Smooth muscle cell (in vitro differentiated cells): ENCODE measurements around the gene SH2B3. TPM values are rescaled to one million over a fixed set of nuclear protein-coding genes. Genes with fewer than 3 reads are reported as not detected.

ENCODE experiments used
- DNase-seq: peaks from one replicate; lab custom pipeline; 2025; ENCODE audit not compliant: unreplicated experiment; lab: John Stamatoyannopoulos, UW
- H2AFZ ChIP-seq: fragments of 200-600 bp; sonication (generic); 2 replicates; pipeline ENCODE4 v1.6.0; 2016; ENCODE audit warnings: antibody characterized with exemption, low read depth, mild to moderate bottlenecking
- H3F3A ChIP-seq: fragments of 200-600 bp; sonication (generic); 2 replicates; pipeline ENCODE4 v1.6.0; 2017; ENCODE audit warnings: antibody characterized with exemption, low read depth
- H3K27ac ChIP-seq: fragments of 200-600 bp; sonication (generic); 2 replicates; pipeline ENCODE4 v1.5.1; 2016; ENCODE audit warnings: low read depth, mild to moderate bottlenecking
- H3K27me3 ChIP-seq: fragments of 200-600 bp; sonication (generic); 2 replicates; pipeline ENCODE4 v1.6.1; 2016; ENCODE audit warnings: low read depth, mild to moderate bottlenecking
- H3K36me3 ChIP-seq: fragments of 200-600 bp; sonication (generic); 2 replicates; pipeline ENCODE4 v1.5.1; 2016; ENCODE audit warnings: low read depth
- H3K4me1 ChIP-seq: fragments of 200-600 bp; sonication (generic); 2 replicates; pipeline ENCODE4 v1.5.1; 2016; ENCODE audit warnings: low read depth
- H3K4me2 ChIP-seq: fragments of 200-600 bp; sonication (generic); 2 replicates; pipeline ENCODE4 v1.6.0; 2016; ENCODE audit warnings: mild to moderate bottlenecking
- H3K4me3 ChIP-seq: fragments of 200-600 bp; sonication (generic); 2 replicates; pipeline ENCODE4 v1.5.1; 2016; ENCODE audit warnings: mild to moderate bottlenecking
- H3K79me2 ChIP-seq: fragments of 200-600 bp; sonication (generic); 2 replicates; pipeline ENCODE4 v1.6.0; 2016; ENCODE audit warnings: low read depth, mild to moderate bottlenecking
- H3K9ac ChIP-seq: fragments of 200-600 bp; sonication (generic); 2 replicates; pipeline ENCODE4 v1.6.0; 2016; ENCODE audit warnings: low read depth
- H3K9me3 ChIP-seq: fragments of 200-600 bp; sonication (generic); replicated peaks from 2 replicates; pipeline ENCODE4 v1.5.1; 2016; ENCODE audit warnings: low read depth
- H4K20me1 ChIP-seq: fragments of 200-600 bp; sonication (generic); 2 replicates; pipeline ENCODE4 v1.6.0; 2016; ENCODE audit warnings: low read depth
- WGBS: methylation state at CpG from one replicate; pipeline ENCODE4 v1.1.7; 2016; ENCODE audit warnings: low lambda C conversion rate; 5-methylcytosine and 5-hydroxymethylcytosine counted together
- polyA plus RNA-seq: library from polyadenylated mRNA; unstranded; fragments of >200 nt; fragmentation: Nextera tagmentation; extraction: Ambion mirVana; gene quantifications from 2 replicates; pipeline ENCODE4 v1.2.1, GENCODE V29; 2016
- total RNA-seq: library from RNA; depleted of rRNA; stranded (reverse); fragments of >200 nt; gene quantifications from 2 replicates; pipeline ENCODE4 v1.2.3, GENCODE V29; 2014
- TF ChIP-seq, protein P1 (sequence below): fragments of 200-600 bp; sonication (generic); IDR thresholded peaks from 2 replicates; pipeline ENCODE4 v1.5.1; 2017; ENCODE audit warnings: borderline replicate concordance, mild to moderate bottlenecking, antibody characterized with exemption; ENCODE audit not compliant: insufficient read depth, poor library complexity, severe bottlenecking

The SH2B3 gene
- total and polyA plus RNA-seq, 2 experiments from 2014 or later, result 4.7 to 5.2 TPM

DNA sequence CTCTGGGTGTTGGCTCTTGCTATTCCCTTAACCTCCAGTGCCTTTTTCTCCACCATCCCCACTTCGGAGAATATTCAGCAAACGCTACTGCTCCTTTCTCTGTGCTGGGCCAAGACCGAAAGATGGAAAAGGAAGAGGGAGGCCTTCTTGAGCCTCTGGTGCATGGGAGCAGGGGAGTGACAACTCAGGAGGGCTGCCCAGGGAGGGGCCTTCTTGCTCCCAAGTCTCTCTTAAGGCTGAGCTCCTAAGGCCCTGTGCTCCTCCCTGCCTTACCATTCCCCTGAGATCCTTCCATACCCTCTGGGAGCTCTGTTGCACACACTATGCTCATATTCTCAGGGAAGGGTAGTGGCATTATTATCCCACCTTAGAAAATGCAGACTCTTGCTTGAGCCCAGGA lies 34.9 kb downstream of the SH2B3 start:
- no peak for DNase-seq
- WGBS, result 97% methylated on average over 3 of the region's 3 CpGs
- Histone ChIP-seq H3K4me2 (no peak overlapping the region), H3K9me3 (no peaks in the 10 kb centered on the region), H3K4me3 (no peak overlapping the region), H3K4me1 (peaks cover 9% of the 10 kb centered on the region), H2AFZ (no peak overlapping the region), H3K36me3 (no peaks in the 10 kb centered on the region), H4K20me1 (peaks cover 80% of the 10 kb centered on the region), H3K27me3 (no peaks in the 10 kb centered on the region), H3K27ac (no peak overlapping the region), H3K79me2 (peaks cover 41% of the 10 kb centered on the region), H3K9ac (no peak overlapping the region), H3F3A (peaks cover 27% of the 10 kb centered on the region)
- TF ChIP-seq, protein P1, sequence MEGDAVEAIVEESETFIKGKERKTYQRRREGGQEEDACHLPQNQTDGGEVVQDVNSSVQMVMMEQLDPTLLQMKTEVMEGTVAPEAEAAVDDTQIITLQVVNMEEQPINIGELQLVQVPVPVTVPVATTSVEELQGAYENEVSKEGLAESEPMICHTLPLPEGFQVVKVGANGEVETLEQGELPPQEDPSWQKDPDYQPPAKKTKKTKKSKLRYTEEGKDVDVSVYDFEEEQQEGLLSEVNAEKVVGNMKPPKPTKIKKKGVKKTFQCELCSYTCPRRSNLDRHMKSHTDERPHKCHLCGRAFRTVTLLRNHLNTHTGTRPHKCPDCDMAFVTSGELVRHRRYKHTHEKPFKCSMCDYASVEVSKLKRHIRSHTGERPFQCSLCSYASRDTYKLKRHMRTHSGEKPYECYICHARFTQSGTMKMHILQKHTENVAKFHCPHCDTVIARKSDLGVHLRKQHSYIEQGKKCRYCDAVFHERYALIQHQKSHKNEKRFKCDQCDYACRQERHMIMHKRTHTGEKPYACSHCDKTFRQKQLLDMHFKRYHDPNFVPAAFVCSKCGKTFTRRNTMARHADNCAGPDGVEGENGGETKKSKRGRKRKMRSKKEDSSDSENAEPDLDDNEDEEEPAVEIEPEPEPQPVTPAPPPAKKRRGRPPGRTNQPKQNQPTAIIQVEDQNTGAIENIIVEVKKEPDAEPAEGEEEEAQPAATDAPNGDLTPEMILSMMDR, result no peak

GRCh38 chr12:111441107-111441928 lies 35.6 kb downstream of the SH2B3 start:
- Histone ChIP-seq H3K27me3 (no peaks in the 10 kb centered on the region), H3F3A (peaks cover 34% of the 10 kb centered on the region), H3K4me1 (peaks cover 15% of the 10 kb centered on the region), H3K9me3 (no peaks in the 10 kb centered on the region), H3K4me2 (no peak overlapping the region), H2AFZ (no peak overlapping the region), H3K4me3 (no peak overlapping the region), H3K27ac (no peak overlapping the region), H4K20me1 (peaks cover 81% of the 10 kb centered on the region), H3K79me2 (peaks cover 40% of the 10 kb centered on the region), H3K36me3 (no peaks in the 10 kb centered on the region), H3K9ac (no peak overlapping the region)
- 96% methylated on average over 7 of the region's 7 CpGs for WGBS
- TF ChIP-seq, protein P1, result no peak
- no peak for DNase-seq

DNA sequence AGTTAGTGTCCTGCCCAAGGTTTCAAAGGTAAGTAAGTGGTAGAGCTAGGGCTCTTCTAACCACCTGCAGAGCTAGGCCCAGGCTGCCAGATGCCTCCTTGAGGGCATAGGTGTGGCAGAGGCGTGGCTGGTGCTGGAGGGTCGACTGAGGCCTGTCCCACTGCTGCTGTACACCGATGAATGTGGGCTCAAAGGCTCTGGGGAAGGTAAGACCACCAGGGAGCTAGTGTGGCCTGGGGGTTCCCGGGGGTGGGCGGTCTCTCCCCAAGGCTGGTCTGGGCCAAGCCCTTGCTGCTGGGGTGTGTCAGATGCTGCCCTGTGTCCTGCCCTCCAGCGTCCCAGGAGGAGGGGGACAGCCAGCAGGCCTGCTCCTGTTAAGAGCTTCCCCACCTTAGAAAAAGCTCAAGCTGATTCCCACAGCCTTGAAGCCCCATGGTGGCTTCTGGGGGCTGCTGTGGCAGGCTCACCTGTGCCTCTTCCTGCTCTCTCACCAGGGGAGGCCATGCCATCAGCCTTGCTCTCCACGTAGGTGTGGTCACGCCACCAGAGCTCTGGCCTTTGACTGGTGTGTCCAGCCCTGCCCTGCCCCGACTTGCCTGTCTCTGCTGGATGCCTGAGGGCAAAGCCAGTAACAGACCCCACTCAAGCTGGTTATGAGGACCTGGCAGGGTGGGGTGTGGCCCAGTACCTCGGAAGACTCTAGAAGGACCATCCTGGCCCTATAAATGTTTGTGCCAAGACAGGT lies 36.8 kb downstream of the SH2B3 start:
- Histone ChIP-seq H3F3A (peaks cover 35% of the 10 kb centered on the region), H4K20me1 (peaks cover 90% of the 10 kb centered on the region), H3K4me2 (no peak overlapping the region), H2AFZ (no peak overlapping the region), H3K4me3 (no peak overlapping the region), H3K79me2 (peaks cover 40% of the 10 kb centered on the region), H3K9ac (no peak overlapping the region), H3K27ac (peak overlapping the region; percentile 71), H3K4me1 (peaks cover 15% of the 10 kb centered on the region), H3K9me3 (no peaks in the 10 kb centered on the region), H3K27me3 (no peaks in the 10 kb centered on the region), H3K36me3 (no peaks in the 10 kb centered on the region)
- DNase-seq, result no peak
- TF ChIP-seq, protein P1, result no peak
- WGBS, result 91% methylated on average over 8 of the region's 10 CpGs
